Activated naive CD8-positive, alpha-beta T cell treated with anti-CD3 and anti-CD28 coated beads for 36 hours (primary cell): ENCODE results near the gene TFCP2L1. TPM values are rescaled to one million over a fixed set of nuclear protein-coding genes. Genes with fewer than 3 reads are reported as not detected.
"Not testable (repeated sequence)": the region's sequence is repeated elsewhere in the genome, so short reads cannot be mapped to it uniquely, and the experiment has no call there.

Experiments
- DNase-seq: peaks from one replicate; pipeline ENCODE4 v3.0.0; 2021
- H3K27ac Mint-ChIP-seq: one replicate; pipeline ENCODE4 v1.8.0; 2022; ENCODE audit warnings: mild to moderate bottlenecking, moderate library complexity, mixed read lengths
- H3K27me3 Mint-ChIP-seq: one replicate; pipeline ENCODE4 v1.8.0; 2022; ENCODE audit warnings: mild to moderate bottlenecking, mixed read lengths
- H3K36me3 Mint-ChIP-seq: one replicate; pipeline ENCODE4 v1.8.0; 2021; ENCODE audit warnings: mild to moderate bottlenecking, mixed read lengths
- H3K4me1 Mint-ChIP-seq: one replicate; pipeline ENCODE4 v1.8.0; 2021; ENCODE audit warnings: mixed read lengths
- H3K4me3 Mint-ChIP-seq: one replicate; pipeline ENCODE4 v1.8.0; 2022; ENCODE audit warnings: mild to moderate bottlenecking, moderate library complexity, mixed read lengths
- H3K9me3 Mint-ChIP-seq: one replicate; pipeline ENCODE4 v1.8.0; 2022; ENCODE audit warnings: mixed read lengths
- total RNA-seq, 2 experiments: library from RNA; stranded (reverse); gene quantifications; one replicate each; pipeline ENCODE4 v1.2.3, GENCODE V29; 2021

The TFCP2L1 gene
- total RNA-seq, 2 experiments from 2014 or later = 0.04 to 0.06 TPM

GRCh38 chr2:121235542-121235941 lies 49.5 kb downstream of the TFCP2L1 start:
- Mint-ChIP-seq H3K27me3 (no peaks in the 10 kb centered on the region), H3K4me3 (no peak overlapping the region), H3K4me1 (no peaks in the 10 kb centered on the region), H3K36me3 (no peaks in the 10 kb centered on the region), H3K9me3 (no peaks in the 10 kb centered on the region), H3K27ac (no peak overlapping the region)
- no peak for DNase-seq

GRCh38 chr2:121234791-121235190 lies 50.2 kb downstream of the TFCP2L1 start:
- DNase-seq = no peak
- H3K36me3 Mint-ChIP-seq = no peaks in the 10 kb centered on the region
- H3K4me3 Mint-ChIP-seq = no peak overlapping the region
- H3K9me3 Mint-ChIP-seq = no peaks in the 10 kb centered on the region
- no peak overlapping the region for H3K27ac Mint-ChIP-seq
- H3K4me1 Mint-ChIP-seq = no peaks in the 10 kb centered on the region
- no peaks in the 10 kb centered on the region for H3K27me3 Mint-ChIP-seq

DNA sequence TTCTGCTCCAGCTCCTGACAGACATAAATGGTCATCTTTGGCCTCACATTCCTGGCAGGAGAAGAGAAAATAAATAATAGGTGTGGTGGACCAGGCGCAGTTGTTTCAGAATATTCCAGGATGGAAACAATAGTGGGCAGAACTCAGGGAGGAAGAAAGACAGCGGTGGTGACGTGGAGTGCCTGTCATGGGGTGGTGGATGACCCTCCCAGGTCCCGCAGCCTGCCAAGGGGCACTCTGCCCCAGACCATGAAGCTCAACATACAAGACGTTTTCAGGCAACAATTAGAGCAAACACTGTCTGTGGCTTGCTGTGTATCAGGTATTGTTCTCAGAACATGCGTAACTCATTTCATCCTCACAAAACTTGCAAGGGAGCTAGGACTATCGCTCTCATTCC lies 50.9 kb downstream of the TFCP2L1 start:
- Mint-ChIP-seq H3K27ac (no peak overlapping the region), H3K27me3 (no peaks in the 10 kb centered on the region), H3K4me1 (no peaks in the 10 kb centered on the region), H3K9me3 (no peaks in the 10 kb centered on the region), H3K4me3 (no peak overlapping the region), H3K36me3 (no peaks in the 10 kb centered on the region)
- no peak for DNase-seq

- no peak overlapping the region for H3K4me3 Mint-ChIP-seq
- no peak for DNase-seq
- H3K9me3 Mint-ChIP-seq = no peaks in the 10 kb centered on the region
- H3K27me3 Mint-ChIP-seq = no peaks in the 10 kb centered on the region
- no peak overlapping the region for H3K27ac Mint-ChIP-seq
- no peaks in the 10 kb centered on the region for H3K36me3 Mint-ChIP-seq
- no peaks in the 10 kb centered on the region for H3K4me1 Mint-ChIP-seq
Measured at GRCh38 chr2:121233486-121234110, 51.4 kb downstream of the TFCP2L1 start.

DNA sequence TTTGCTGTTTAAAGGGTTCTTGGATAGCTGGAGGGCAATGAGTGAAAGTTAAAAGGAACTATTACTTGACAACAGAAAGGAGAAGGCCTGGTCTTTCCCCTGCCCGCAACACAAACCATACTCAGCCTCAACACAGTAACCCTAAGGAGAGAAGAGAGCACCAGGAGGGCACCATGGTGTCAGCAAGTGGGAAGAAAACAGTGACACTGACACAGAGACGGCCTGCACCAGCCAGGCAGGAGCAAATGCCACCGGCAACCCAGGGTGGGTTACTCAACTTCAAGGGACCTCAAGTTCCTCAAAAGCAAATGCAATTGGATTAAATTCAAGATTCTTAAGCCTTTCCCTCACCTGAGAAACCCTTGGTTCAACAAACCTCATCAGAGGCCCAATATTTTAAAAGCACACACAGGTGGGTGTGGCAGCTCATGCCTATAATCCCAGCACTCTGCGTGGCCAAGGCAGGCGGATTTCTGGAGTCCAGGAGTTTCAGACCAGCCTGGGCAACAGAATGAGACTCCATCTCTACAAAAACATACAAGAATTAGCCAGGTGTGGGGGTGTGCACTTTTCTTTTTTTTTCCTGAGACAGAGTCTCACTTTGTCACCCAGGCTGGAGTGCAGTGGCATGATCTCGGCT lies 52.3 kb downstream of the TFCP2L1 start:
- Mint-ChIP-seq H3K27ac (no peak overlapping the region), H3K9me3 (no peaks in the 10 kb centered on the region), H3K27me3 (no peaks in the 10 kb centered on the region), H3K4me1 (no peaks in the 10 kb centered on the region), H3K36me3 (no peaks in the 10 kb centered on the region), H3K4me3 (no peak overlapping the region)
- no peak for DNase-seq

DNA sequence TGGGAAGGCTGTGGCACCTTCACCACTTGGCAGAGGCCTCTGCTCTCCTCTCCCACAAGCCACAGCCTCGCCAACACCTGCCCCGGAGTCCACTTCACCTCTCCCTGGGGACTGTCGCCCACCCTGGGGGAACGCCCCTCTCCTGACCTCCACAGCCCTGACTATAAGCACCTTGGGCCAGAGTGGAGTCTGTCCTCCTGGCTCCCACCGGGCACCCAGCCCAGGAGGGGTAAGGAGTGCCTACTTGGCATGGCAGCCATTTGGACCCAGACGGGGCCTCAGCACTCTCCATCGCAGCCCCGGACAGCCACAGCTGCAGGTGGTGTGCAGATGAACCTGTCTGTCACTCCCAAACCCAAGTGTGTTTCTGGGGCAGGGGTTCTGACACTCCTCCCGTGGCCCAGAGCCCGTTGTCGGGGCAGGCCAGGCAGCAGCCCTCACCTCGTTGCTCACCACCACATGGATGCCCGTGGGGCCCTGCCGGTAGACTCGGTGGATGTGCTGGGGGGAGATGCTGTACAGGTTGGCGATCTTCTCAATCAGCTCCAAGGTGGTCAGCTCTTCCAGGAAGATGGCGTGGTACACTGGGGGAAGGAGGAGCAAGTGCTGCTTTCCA lies 53.5 kb downstream of the TFCP2L1 start:
- H3K27me3 Mint-ChIP-seq = no peaks in the 10 kb centered on the region
- no peaks in the 10 kb centered on the region for H3K4me1 Mint-ChIP-seq
- H3K4me3 Mint-ChIP-seq = no peak overlapping the region
- no peaks in the 10 kb centered on the region for H3K9me3 Mint-ChIP-seq
- no peak for DNase-seq
- H3K36me3 Mint-ChIP-seq = no peaks in the 10 kb centered on the region
- no peak overlapping the region for H3K27ac Mint-ChIP-seq

DNA sequence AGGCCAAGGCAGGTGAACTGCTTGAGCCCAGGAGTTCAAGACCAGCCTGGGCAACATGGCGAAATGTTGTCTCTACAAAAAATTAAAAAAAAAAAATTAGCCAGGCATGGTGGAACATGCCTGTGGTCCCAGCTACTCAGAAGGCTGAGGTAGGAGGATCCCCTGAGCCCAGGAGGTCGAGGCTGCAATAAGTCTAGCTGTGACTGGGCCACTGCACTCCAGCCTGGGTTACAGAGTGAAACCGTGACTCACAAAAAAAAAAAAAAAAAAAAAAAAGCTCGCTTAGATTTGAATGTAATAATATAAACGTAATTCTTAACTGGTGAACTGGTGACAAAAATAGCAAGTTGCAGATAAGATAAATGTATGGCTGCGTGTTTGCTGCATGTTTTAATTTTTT lies 56.5 kb downstream of the TFCP2L1 start:
- Mint-ChIP-seq H3K27me3 (no peaks in the 10 kb centered on the region), H3K36me3 (no peaks in the 10 kb centered on the region), H3K4me1 (no peaks in the 10 kb centered on the region), H3K9me3 (no peaks in the 10 kb centered on the region), H3K27ac (no peak overlapping the region), H3K4me3 (no peak overlapping the region)
- no peak for DNase-seq

DNA sequence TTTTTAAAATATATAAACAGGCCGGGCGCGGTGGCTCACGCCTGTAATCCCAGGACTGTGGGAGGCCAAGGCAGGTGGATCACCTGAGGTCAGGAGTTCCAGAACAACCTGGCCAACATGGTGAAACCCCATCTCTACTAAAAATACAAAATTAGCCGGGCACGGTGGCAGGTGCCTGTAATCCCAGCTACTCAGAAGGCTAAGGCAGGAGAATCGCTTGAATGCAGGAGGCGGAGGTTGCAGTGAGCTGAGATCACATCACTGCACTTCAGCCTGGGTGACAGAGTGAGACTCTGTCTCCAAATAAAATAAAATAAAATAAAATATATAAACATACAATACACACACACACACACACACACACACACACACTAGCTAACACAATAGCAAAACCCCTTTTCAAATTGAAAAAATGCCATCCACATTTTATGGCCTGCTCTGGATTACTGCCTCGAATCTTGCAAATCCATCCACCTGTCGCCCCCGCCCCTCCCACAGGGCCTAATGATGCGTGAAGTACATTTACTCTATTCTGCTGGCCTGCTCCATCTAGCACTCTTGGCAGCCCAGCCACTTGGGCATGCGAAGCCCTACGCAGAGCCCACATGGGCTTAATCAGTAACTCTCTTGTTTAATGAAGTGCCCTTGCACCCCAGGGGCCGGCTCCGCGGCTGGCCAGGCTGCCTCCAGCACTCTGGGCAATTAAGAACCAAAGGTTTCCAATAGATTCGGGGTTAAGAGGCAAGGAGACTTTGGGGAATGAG lies 57.4 kb downstream of the TFCP2L1 start:
- H3K4me1 Mint-ChIP-seq, DNase-seq, H3K27ac Mint-ChIP-seq, H3K27me3 Mint-ChIP-seq, H3K9me3 Mint-ChIP-seq, H3K4me3 Mint-ChIP-seq, H3K36me3 Mint-ChIP-seq: not testable (repeated sequence)

GRCh38 chr2:121225681-121226080 lies 59.3 kb downstream of the TFCP2L1 start:
- H3K27ac Mint-ChIP-seq, H3K36me3 Mint-ChIP-seq, H3K4me3 Mint-ChIP-seq, H3K9me3 Mint-ChIP-seq, H3K4me1 Mint-ChIP-seq, DNase-seq, H3K27me3 Mint-ChIP-seq: not testable (repeated sequence)

DNA sequence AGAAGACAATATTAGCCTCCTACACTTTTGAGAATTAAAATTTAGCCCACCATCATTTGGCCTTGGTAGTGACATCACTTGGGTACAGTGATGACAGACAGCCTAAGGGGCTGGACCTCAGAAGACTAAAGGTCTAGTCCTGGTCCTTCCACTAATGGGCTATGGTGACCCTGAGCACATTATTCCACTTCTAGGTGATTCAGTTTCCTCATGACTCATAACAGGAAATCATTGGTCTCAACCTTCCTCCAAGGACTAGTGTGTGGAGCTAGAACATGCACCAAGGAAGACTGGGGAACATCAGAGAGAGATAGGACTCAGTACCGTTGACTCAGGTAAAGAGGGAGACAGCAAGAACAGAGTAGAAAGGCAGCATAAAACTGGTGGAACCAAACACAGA lies 64.0 kb downstream of the TFCP2L1 start:
- H3K9me3 Mint-ChIP-seq = no peaks in the 10 kb centered on the region
- DNase-seq = no peak
- H3K4me3 Mint-ChIP-seq = no peak overlapping the region
- H3K27me3 Mint-ChIP-seq = no peaks in the 10 kb centered on the region
- H3K36me3 Mint-ChIP-seq = no peaks in the 10 kb centered on the region
- no peaks in the 10 kb centered on the region for H3K4me1 Mint-ChIP-seq
- H3K27ac Mint-ChIP-seq = no peak overlapping the region

DNA sequence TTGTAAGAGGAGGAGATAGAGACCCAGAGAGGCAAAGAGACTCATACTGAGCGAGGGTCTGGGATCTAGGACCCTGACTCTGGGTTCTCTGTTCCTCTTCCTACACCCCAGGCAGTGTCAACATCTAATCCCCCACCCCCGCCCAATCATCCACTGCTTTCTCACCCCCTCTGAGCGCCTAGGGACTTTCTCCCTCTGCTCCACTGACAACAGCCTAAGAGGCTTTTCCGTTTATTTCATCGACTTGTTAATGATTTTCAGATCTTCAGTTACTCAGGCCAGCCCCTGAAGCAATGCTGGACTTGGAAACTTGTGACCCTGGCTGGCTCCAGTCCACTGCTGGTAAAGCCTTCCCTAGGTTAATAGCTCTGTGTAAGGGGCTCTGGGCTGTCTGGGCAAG lies 65.1 kb downstream of the TFCP2L1 start:
- H3K9me3 Mint-ChIP-seq = no peaks in the 10 kb centered on the region
- no peaks in the 10 kb centered on the region for H3K36me3 Mint-ChIP-seq
- no peaks in the 10 kb centered on the region for H3K27me3 Mint-ChIP-seq
- no peak overlapping the region for H3K4me3 Mint-ChIP-seq
- no peak overlapping the region for H3K27ac Mint-ChIP-seq
- no peaks in the 10 kb centered on the region for H3K4me1 Mint-ChIP-seq
- no peak for DNase-seq

DNA sequence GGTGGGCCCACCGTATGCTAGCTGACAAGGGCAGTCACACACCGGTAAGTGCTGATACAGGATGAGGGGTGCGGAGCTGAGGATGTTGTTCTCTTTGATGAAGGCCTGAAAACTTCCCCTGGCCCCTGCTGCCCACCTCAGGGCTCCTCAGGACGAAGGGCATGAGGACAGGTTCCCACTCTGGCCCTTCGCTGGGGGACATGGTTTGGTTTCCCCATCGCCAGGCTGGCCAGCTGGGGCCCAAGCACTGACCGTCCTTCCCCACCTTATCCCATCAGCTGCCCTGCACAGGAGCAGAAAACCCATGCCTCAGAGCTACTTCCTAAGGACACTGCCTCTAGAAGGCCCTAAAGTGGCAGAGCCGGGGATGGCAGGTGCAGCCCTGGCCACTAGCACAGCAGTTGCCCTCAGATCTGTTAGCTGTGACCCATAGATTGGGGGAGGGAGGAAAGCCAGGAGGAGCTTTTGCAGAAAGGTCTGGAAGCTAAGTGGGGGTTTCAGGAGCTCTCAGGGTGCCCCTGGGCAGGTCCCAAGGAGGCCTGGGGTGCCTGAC lies 66.5 kb downstream of the TFCP2L1 start:
- Mint-ChIP-seq H3K36me3 (no peaks in the 10 kb centered on the region), H3K27me3 (no peaks in the 10 kb centered on the region), H3K4me3 (no peak overlapping the region), H3K27ac (no peak overlapping the region), H3K4me1 (no peaks in the 10 kb centered on the region), H3K9me3 (no peaks in the 10 kb centered on the region)
- DNase-seq = no peak

GRCh38 chr2:121217627-121218026 lies 67.4 kb downstream of the TFCP2L1 start:
- H3K9me3 Mint-ChIP-seq = no peaks in the 10 kb centered on the region
- no peak for DNase-seq
- H3K36me3 Mint-ChIP-seq = no peaks in the 10 kb centered on the region
- no peak overlapping the region for H3K4me3 Mint-ChIP-seq
- no peak overlapping the region for H3K27ac Mint-ChIP-seq
- no peaks in the 10 kb centered on the region for H3K4me1 Mint-ChIP-seq
- no peaks in the 10 kb centered on the region for H3K27me3 Mint-ChIP-seq

DNA sequence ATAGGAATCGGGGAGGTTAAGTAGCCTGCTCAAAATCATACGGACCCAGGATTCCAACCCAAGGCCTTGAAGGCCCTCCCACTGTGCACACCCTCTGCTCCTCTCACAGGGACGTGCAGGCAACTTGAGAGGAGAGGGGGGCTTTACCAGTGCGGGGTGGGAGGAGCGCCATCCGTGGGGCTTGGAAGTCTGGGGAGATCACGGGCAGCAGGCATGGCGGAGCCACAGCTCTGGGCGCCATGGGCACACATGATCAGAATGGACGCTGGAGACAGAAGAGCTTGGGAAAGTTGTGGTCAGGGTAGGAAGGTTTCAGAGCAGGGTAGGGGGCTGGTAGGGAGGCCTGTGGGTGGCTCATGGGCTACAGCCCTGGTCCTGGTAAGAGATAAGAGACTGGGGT lies 70.7 kb downstream of the TFCP2L1 start:
- no peak overlapping the region for H3K4me3 Mint-ChIP-seq
- H3K9me3 Mint-ChIP-seq = no peaks in the 10 kb centered on the region
- H3K27me3 Mint-ChIP-seq = no peaks in the 10 kb centered on the region
- no peak for DNase-seq
- H3K36me3 Mint-ChIP-seq = no peaks in the 10 kb centered on the region
- H3K4me1 Mint-ChIP-seq = no peaks in the 10 kb centered on the region
- no peak overlapping the region for H3K27ac Mint-ChIP-seq

DNA sequence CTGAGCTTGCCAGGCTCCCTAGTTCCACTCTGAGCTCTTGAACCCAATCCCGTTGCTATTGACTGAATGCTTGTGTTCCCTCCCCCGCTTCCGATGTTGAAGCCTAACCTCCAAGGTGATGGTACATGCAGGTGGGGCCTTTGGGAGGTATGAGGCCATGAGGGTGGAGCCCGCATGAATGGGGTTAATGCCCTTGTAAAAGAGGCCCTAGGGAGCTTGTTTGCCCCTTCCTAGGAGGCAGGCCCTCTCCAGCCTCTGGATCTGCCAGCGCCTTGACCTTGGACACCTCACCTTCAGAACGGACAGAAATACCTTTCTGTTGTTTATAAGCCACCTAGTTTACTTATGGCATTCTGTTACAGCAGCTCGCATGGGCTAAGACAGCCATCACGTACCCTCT lies 71.6 kb downstream of the TFCP2L1 start:
- no peaks in the 10 kb centered on the region for H3K36me3 Mint-ChIP-seq
- H3K27ac Mint-ChIP-seq = no peak overlapping the region
- no peak overlapping the region for H3K4me3 Mint-ChIP-seq
- no peaks in the 10 kb centered on the region for H3K9me3 Mint-ChIP-seq
- no peaks in the 10 kb centered on the region for H3K27me3 Mint-ChIP-seq
- DNase-seq = no peak
- H3K4me1 Mint-ChIP-seq = no peaks in the 10 kb centered on the region
